WTC11 (cell line): ENCODE measurements around the gene KBTBD8. TPM values are rescaled to one million over a fixed set of nuclear protein-coding genes. Genes with fewer than 3 reads are reported as not detected.

Source experiments
- ATAC-seq: fragments of 200-7000 bp; cut with Tn5 transposase; 2 replicates; pipeline ENCODE4 v1.10.0; 2021; ENCODE audit warnings: mild to moderate bottlenecking, moderate library complexity
- CTCF ChIA-PET: fragments of 300-600 bp; sonication (Branson Sonifier 250); formaldehyde crosslinking; loops from one replicate; lab custom pipeline; 2021; ENCODE audit warnings: antibody characterized with exemption; lab: Charles Lee
- POLR2A ChIA-PET: fragments of 350-600 bp; sonication (Branson Sonifier 250); formaldehyde crosslinking; loops from one replicate; lab custom pipeline; 2021; ENCODE audit warnings: antibody characterized with exemption; lab: Charles Lee
- DNase-seq: peaks from one replicate; pipeline ENCODE4 v3.0.0; 2021; ENCODE audit warnings: low spot score
- H3K27ac Mint-ChIP-seq: 2 replicates; pipeline ENCODE4 v1.8.0; 2021; ENCODE audit warnings: mixed read lengths
- H3K27me3 Mint-ChIP-seq: 2 replicates; pipeline ENCODE4 v1.8.0; 2021; ENCODE audit warnings: low read depth, mild to moderate bottlenecking, moderate library complexity, mixed read lengths
- H3K36me3 Mint-ChIP-seq: 2 replicates; pipeline ENCODE4 v1.8.0; 2021; ENCODE audit warnings: mixed read lengths
- H3K4me1 Mint-ChIP-seq: 2 replicates; pipeline ENCODE4 v1.8.0; 2022; ENCODE audit warnings: mixed read lengths
- H3K4me3 Mint-ChIP-seq: 2 replicates; pipeline ENCODE4 v1.8.0; 2021; ENCODE audit warnings: mild to moderate bottlenecking, moderate library complexity, mixed read lengths
- H3K9me3 Mint-ChIP-seq: 2 replicates; pipeline ENCODE4 v1.8.0; 2021; ENCODE audit warnings: mixed read lengths
- CBFB ChIP-seq: sonication (generic); formaldehyde crosslinking; IDR thresholded peaks from 2 replicates; pipeline ENCODE4 v1.8.1; 2022; ENCODE audit warnings: mild to moderate bottlenecking, low read depth, missing genetic modification reagents
- CREM ChIP-seq: sonication (generic); formaldehyde crosslinking; IDR thresholded peaks from 2 replicates; pipeline ENCODE4 v1.8.1; 2022; ENCODE audit warnings: mild to moderate bottlenecking, missing genetic modification reagents, moderate library complexity
- ETV6 ChIP-seq: sonication (generic); formaldehyde crosslinking; IDR thresholded peaks from 2 replicates; pipeline ENCODE4 v1.8.1; 2022; ENCODE audit warnings: mild to moderate bottlenecking, missing genetic modification reagents
- FOXJ3 ChIP-seq: sonication (generic); formaldehyde crosslinking; IDR thresholded peaks from 2 replicates; pipeline ENCODE4 v1.9.0; 2021; ENCODE audit warnings: missing genetic modification reagents, mild to moderate bottlenecking, borderline replicate concordance
- HMGXB4 ChIP-seq: sonication (generic); formaldehyde crosslinking; IDR thresholded peaks from 2 replicates; pipeline ENCODE4 v1.8.1; 2023; ENCODE audit warnings: mild to moderate bottlenecking, moderate library complexity, missing genetic modification reagents
- NFYB ChIP-seq: sonication (generic); formaldehyde crosslinking; conservative IDR thresholded peaks from 2 replicates; pipeline ENCODE4 v1.8.0; 2022; ENCODE audit warnings: low read depth, missing genetic modification reagents
- RORB ChIP-seq: fragments of 250-450 bp; sonication (Bioruptor Pico); IDR thresholded peaks from 2 replicates; pipeline ENCODE4 v1.9.0; 2021; ENCODE audit warnings: mild to moderate bottlenecking
- TP53 ChIP-seq: sonication (generic); formaldehyde crosslinking; IDR thresholded peaks from 2 replicates; pipeline ENCODE4 v1.8.1; 2023; ENCODE audit warnings: mild to moderate bottlenecking, missing genetic modification reagents
- USF2 ChIP-seq: sonication (generic); formaldehyde crosslinking; IDR thresholded peaks from 2 replicates; pipeline ENCODE4 v1.8.1; 2023; ENCODE audit warnings: mild to moderate bottlenecking, missing genetic modification reagents, moderate library complexity
- ZNF138 ChIP-seq: sonication (generic); formaldehyde crosslinking; conservative IDR thresholded peaks from 2 replicates; pipeline ENCODE4 v1.8.1; 2022; ENCODE audit warnings: mild to moderate bottlenecking, moderate library complexity, missing genetic modification reagents
- ZNF219 ChIP-seq: sonication (generic); formaldehyde crosslinking; IDR thresholded peaks from 2 replicates; pipeline ENCODE4 v1.8.0; 2023; ENCODE audit warnings: missing genetic modification reagents, mild to moderate bottlenecking, borderline replicate concordance
- total RNA-seq: library from RNA; stranded (reverse); gene quantifications from 3 replicates; pipeline ENCODE4 v1.2.3, GENCODE V29; 2021
- TF ChIP-seq, protein P1 (sequence below): fragments of 250-450 bp; sonication (Bioruptor Pico); IDR thresholded peaks from 2 replicates; pipeline ENCODE4 v1.9.0; 2021; ENCODE audit warnings: moderate library complexity, mild to moderate bottlenecking, inconsistent platforms, borderline replicate concordance
- TF ChIP-seq, protein P2 (sequence below): sonication (generic); formaldehyde crosslinking; IDR thresholded peaks from 2 replicates; pipeline ENCODE4 v1.8.1; 2022; ENCODE audit warnings: mild to moderate bottlenecking, moderate library complexity, missing genetic modification reagents

The KBTBD8 gene
- total RNA-seq, 1 experiment from 2014 or later, result 15.0 TPM

- H3K27me3 Mint-ChIP-seq, result no peaks in the 10 kb centered on the region
- TF ChIP-seq FOXJ3 (CRISPR knock-in tag) (no peak), RORB (CRISPR knock-in tag) (no peak), CREM (CRISPR knock-in tag) (no peak)
- peaks cover 47% of the 10 kb centered on the region for H3K4me1 Mint-ChIP-seq
- H3K4me3 Mint-ChIP-seq, result no peak overlapping the region
- DNase-seq, result no peak
- H3K27ac Mint-ChIP-seq, result no peak overlapping the region
- ChIA-PET POLR2A (no interaction called here), CTCF (no interaction called here)
- peaks cover 2% of the 10 kb centered on the region; the same call in 1 of the 2 replicates for H3K36me3 Mint-ChIP-seq
- H3K9me3 Mint-ChIP-seq, result peaks cover 11% of the 10 kb centered on the region
- ATAC-seq, result no peak
These were observed 11.7 kb upstream of the KBTBD8 start for GRCh38 chr3:66986406-66986805.

DNA sequence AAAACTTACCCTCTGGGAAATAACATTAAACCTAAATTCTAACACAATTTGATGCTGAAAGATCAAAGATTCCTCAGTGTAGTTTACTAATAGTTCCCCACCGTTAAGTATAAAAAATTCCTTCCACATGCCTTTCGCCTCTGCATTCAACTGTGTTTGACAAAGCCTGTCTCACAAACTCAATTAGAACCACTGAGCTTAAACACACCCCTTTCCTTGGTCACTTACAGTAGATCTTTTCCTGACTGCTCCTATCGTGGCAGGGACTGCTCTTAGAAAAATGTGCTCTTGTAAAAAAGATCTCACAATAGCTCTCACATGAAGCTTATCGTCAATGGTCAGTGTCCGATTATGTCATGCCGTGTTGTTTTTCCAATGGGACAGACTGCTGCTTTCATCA is 8.9 kb upstream of the KBTBD8 start:
- peaks cover 27% of the 10 kb centered on the region for H3K4me1 Mint-ChIP-seq
- H3K27ac Mint-ChIP-seq, result peak overlapping the region; percentile 99
- CTCF ChIA-PET, result interaction anchor here (0.7 to 4.2 kb wide), 14 partner anchors 9 to 394 kb away, joined by 3 to 62 read pairs (median 6); partner anchors contain the start of gene KBTBD8

GRCh38 chr3:66989860-66990696 is 8.0 kb upstream of the KBTBD8 start:
- peaks cover 24% of the 10 kb centered on the region for H3K4me1 Mint-ChIP-seq
- peak overlapping the region; percentile 99 for H3K27ac Mint-ChIP-seq
- DNase-seq (no peak), ATAC-seq (no peak)
- H3K9me3 Mint-ChIP-seq, result peaks cover 19% of the 10 kb centered on the region
- 0 out of 2 replicates have a peak, but pooled peaks cover 4% of the 10 kb centered on the region for H3K27me3 Mint-ChIP-seq
- POLR2A ChIA-PET, result interaction anchor here (1.9 to 2.2 kb wide), 2 partner anchors 8 to 18 kb away, joined by 8 to 10 read pairs; partner anchors contain the start of gene KBTBD8
- H3K4me3 Mint-ChIP-seq, result peak overlapping the region; percentile 50
- peaks cover 2% of the 10 kb centered on the region; the same call in 1 of the 2 replicates for H3K36me3 Mint-ChIP-seq
- CTCF ChIA-PET, result interaction anchor here (0.9 to 4.2 kb wide), 9 partner anchors 8 to 368 kb away, joined by 3 to 62 read pairs (median 6); partner anchors contain the start of gene KBTBD8
- TF ChIP-seq NFYB (CRISPR knock-in tag), result peak; percentile 65
- TF ChIP-seq USF2, result peak; percentile 62
- TF ChIP-seq HMGXB4 (CRISPR knock-in tag), result peak; percentile 28; the same call in 1 of the 2 replicates
- TF ChIP-seq TP53, result no peak

More for the DNA sequence above, 8.9 kb upstream of the KBTBD8 start:
- no peak for DNase-seq
- ATAC-seq, result peak; percentile 63
- TF ChIP-seq ZNF138 (CRISPR knock-in tag), result no peak
- no peak for TF ChIP-seq CBFB
- no peak for TF ChIP-seq ETV6 (CRISPR knock-in tag)
- TF ChIP-seq, protein P1, sequence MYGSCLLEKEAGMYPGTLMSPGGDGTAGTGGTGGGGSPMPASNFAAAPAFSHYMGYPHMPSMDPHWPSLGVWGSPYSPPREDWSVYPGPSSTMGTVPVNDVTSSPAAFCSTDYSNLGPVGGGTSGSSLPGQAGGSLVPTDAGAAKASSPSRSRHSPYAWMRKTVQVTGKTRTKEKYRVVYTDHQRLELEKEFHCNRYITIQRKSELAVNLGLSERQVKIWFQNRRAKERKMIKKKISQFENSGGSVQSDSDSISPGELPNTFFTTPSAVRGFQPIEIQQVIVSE (CRISPR knock-in tag), result no peak
- TF ChIP-seq CREM (CRISPR knock-in tag), result no peak
- TF ChIP-seq, protein P2, sequence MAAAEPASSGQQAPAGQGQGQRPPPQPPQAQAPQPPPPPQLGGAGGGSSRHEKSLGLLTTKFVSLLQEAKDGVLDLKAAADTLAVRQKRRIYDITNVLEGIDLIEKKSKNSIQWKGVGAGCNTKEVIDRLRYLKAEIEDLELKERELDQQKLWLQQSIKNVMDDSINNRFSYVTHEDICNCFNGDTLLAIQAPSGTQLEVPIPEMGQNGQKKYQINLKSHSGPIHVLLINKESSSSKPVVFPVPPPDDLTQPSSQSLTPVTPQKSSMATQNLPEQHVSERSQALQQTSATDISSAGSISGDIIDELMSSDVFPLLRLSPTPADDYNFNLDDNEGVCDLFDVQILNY (CRISPR knock-in tag), result no peak
- no peak for TF ChIP-seq TP53
- TF ChIP-seq, all 79 proteins: peak for 0
- Mint-ChIP-seq H3K4me3 (peak overlapping the region; percentile 50), H3K9me3 (peaks cover 19% of the 10 kb centered on the region), H3K27me3 (no peaks in the 10 kb centered on the region), H3K36me3 (peaks cover 2% of the 10 kb centered on the region; the same call in 1 of the 2 replicates)
- POLR2A ChIA-PET, result interaction anchor here (0.6 to 2.2 kb wide), 3 partner anchors 9 to 361 kb away, joined by 6 to 10 read pairs (median 8); partner anchors contain the start of gene KBTBD8

- Mint-ChIP-seq H3K27ac (no peak overlapping the region), H3K4me3 (no peak overlapping the region), H3K4me1 (peaks cover 24% of the 10 kb centered on the region), H3K9me3 (peaks cover 19% of the 10 kb centered on the region), H3K36me3 (peaks cover 2% of the 10 kb centered on the region; the same call in 1 of the 2 replicates), H3K27me3 (0 out of 2 replicates have a peak, but pooled peaks cover 5% of the 10 kb centered on the region)
- POLR2A ChIA-PET, result no interaction called here
- no peak for TF ChIP-seq ZNF219 (CRISPR knock-in tag)
- ATAC-seq (no peak), DNase-seq (no peak)
- CTCF ChIA-PET, result interaction anchor here (0.9 to 4.2 kb wide), 4 partner anchors 19 to 122 kb away, joined by 3 to 62 read pairs (median 18); no protein-coding TSS in a partner anchor
These were observed 6.6 kb upstream of the KBTBD8 start for GRCh38 chr3:66991459-66991858.
